NT2/D1 (cell line): Measurements from ENCODE around the gene UBALD1.

ENCODE experiments used
- SUZ12 ChIP-seq: IDR thresholded peaks from 2 replicates; pipeline ENCODE4 v1.6.1; 2011; ENCODE audit not compliant: insufficient read length, insufficient read depth; ENCODE audit errors: extremely low read depth
- YY1 ChIP-seq: IDR thresholded peaks from 2 replicates; pipeline ENCODE4 v1.6.1; 2011; ENCODE audit not compliant: insufficient read length, insufficient read depth

DNA sequence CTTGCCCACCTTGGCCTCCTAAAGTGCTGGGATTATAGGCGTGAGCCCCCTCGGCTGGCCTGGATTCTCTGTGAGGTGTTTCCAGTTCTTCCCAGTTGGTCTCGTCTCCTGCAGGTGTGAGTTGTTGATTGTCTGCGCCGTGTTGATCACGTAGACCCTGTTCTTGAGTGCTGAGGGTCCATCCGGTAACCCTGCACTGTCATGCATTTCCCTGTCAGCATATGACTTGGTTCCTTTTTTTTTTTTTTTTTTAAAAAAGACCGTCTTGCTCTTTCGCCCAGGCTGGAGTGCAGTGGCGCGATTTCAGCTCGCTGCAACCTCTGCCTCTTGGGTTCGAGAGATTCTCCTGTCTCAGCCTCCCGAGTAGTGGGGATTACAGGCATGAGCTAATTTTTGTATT is 27.2 kb upstream of the UBALD1 start:
- TF ChIP-seq SUZ12 (no peak), YY1 (no peak)
